22Rv1 (cell line): ENCODE measurements around the gene SLC16A5.

ENCODE experiments used
- H3K27ac ChIP-seq: fragments of 450-650 bp; 2 replicates; pipeline ENCODE4 v1.5.1; 2017
- ZFX ChIP-seq: fragments of 450-650 bp; IDR thresholded peaks from 2 replicates; pipeline ENCODE4 v1.6.1; 2017; ENCODE audit warnings: antibody characterized with exemption, borderline replicate concordance
- TF ChIP-seq, protein P1 (sequence below): fragments of 450-650 bp; IDR thresholded peaks from 2 replicates; pipeline ENCODE4 v1.5.1; 2017; ENCODE audit warnings: mild to moderate bottlenecking

SLC16A5 gene

DNA sequence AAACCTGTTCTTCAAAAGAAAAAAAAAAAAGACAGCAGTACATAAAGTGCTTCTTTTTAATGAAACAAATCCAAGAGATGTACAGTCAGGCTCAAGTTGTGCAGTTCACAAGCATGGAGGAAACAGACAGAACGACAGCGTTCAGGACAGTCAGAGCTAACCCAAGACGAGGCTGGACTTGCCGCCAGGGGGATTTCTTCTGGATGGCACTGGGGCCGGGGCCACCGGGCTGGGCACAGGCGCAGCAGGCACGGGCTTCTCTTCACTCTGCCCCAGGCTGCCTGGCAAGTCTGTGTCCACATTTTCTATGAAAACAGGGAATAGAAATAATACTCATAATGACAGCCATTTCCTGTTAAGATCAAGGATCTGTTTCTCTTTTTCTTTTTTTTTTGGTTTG is 48.2 kb downstream of the SLC16A5 start:
- no peak for TF ChIP-seq ZFX
- TF ChIP-seq, protein P1, sequence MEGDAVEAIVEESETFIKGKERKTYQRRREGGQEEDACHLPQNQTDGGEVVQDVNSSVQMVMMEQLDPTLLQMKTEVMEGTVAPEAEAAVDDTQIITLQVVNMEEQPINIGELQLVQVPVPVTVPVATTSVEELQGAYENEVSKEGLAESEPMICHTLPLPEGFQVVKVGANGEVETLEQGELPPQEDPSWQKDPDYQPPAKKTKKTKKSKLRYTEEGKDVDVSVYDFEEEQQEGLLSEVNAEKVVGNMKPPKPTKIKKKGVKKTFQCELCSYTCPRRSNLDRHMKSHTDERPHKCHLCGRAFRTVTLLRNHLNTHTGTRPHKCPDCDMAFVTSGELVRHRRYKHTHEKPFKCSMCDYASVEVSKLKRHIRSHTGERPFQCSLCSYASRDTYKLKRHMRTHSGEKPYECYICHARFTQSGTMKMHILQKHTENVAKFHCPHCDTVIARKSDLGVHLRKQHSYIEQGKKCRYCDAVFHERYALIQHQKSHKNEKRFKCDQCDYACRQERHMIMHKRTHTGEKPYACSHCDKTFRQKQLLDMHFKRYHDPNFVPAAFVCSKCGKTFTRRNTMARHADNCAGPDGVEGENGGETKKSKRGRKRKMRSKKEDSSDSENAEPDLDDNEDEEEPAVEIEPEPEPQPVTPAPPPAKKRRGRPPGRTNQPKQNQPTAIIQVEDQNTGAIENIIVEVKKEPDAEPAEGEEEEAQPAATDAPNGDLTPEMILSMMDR: no peak

GRCh38 chr17:75137762-75138161 is 50.0 kb downstream of the SLC16A5 start:
- H3K27ac ChIP-seq: 0 out of 2 replicates have a peak overlapping the region, but pooled peaks have one; percentile 1

More for the DNA sequence above, 48.2 kb downstream of the SLC16A5 start:
- peak overlapping the region; percentile 90 for H3K27ac ChIP-seq

GRCh38 chr17:75138519-75138918 is 50.8 kb downstream of the SLC16A5 start:
- H3K27ac ChIP-seq: peak overlapping the region; percentile 1; the same call in 1 of the 2 replicates
- TF ChIP-seq, protein P1: no peak
- TF ChIP-seq ZFX: no peak

DNA sequence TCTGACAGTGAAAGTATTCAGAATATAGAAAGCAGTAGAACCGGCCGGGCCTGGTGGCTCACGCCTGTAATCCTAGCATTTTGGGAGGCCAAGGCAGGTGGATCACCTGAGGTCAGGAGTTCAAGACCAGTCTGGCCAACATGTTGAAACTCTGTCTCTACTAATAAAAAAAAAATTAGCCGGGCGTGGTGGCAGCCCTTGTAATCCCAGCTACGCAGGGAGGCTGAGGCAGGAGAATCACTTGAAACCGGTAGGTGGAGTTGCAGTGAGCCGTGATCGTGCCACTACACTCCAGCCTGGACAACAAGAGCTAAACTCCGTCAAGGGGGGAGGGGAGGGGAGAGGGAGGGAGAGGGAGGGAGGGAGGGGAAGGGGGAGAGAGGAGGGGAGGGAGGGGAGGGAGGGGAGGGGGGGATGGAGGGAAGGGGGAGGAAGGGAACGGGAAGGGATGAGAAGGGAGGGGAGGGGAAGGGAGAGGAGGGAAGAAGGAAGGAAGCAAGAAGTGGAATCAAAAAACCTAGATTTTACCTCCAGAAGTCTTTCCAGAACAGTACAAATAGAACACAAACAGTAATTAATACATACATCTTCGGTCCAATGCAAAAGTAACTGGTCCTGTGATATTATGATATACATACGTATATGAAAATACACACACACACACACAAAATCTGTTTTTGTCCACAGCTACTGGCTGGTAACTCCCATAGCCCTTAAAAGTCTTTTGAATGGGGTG is 54.6 kb downstream of the SLC16A5 start:
- TF ChIP-seq, protein P1: no peak
- no peak for TF ChIP-seq ZFX
- no peak overlapping the region for H3K27ac ChIP-seq

- H3K27ac ChIP-seq: no peak overlapping the region
- no peak for TF ChIP-seq ZFX
- TF ChIP-seq, protein P1: no peak
Measured at GRCh38 chr17:75144816-75145512, 57.2 kb downstream of the SLC16A5 start.

DNA sequence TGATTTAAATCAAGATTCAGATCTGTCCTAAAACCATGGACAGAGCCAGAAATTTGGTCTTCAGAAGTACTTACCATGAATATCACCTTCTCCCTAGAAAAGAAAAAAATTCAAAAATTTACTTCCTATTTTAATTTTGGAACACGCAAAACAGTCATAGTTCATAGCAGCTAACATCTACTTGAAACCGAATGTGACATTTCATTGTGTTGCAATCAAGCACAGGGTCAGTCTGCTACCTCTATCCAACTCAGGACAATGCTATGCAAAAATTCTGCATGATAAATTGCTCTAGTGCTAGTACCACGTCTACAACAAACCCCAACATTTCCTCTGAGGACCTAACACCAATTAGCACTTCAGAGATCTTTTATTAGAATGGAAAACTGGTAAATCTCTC is 58.8 kb downstream of the SLC16A5 start:
- no peak overlapping the region for H3K27ac ChIP-seq
- TF ChIP-seq ZFX: no peak
- TF ChIP-seq, protein P1: no peak

DNA sequence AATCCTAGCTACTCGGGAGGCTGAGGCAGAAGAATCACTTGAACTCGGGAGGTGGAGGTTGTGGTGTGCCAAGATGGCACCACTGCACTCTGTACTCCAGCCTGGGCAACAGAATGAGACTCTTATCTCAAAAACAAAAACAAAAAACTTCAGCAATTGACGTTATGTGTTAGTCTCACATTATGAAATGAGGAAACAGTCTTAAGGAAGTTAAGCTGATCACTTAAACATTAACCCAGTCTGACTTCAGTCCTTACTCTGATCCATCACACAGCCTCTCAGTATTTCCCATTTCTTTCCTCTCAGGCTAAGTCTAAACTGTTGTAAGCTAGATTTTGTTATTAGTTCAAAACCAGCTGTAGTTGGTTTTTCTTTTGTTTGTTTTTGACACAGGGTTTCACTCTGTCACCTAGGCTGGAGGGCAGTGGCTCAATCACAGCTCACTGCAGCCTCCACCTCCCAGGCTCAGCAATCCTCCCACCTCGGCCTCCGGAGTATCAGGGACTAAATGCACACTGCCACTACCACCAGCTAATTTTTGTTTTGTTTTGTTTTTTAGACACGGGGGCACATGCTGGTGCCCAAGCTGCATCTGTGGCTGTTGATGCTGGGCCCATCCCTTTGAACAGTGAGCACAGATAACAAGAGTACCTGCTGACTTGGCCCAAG is 60.3 kb downstream of the SLC16A5 start:
- TF ChIP-seq, protein P1: no peak
- TF ChIP-seq ZFX: no peak
- peak overlapping the region; percentile 18 for H3K27ac ChIP-seq
